GM10847 (cell line): ENCODE measurements around the gene IL18BP.

ENCODE experiments used
- POLR2A ChIP-seq: IDR thresholded peaks from 2 replicates; pipeline ENCODE4 v1.6.1; 2011; ENCODE audit not compliant: insufficient read length; ENCODE audit errors: extremely low read depth

IL18BP gene

DNA sequence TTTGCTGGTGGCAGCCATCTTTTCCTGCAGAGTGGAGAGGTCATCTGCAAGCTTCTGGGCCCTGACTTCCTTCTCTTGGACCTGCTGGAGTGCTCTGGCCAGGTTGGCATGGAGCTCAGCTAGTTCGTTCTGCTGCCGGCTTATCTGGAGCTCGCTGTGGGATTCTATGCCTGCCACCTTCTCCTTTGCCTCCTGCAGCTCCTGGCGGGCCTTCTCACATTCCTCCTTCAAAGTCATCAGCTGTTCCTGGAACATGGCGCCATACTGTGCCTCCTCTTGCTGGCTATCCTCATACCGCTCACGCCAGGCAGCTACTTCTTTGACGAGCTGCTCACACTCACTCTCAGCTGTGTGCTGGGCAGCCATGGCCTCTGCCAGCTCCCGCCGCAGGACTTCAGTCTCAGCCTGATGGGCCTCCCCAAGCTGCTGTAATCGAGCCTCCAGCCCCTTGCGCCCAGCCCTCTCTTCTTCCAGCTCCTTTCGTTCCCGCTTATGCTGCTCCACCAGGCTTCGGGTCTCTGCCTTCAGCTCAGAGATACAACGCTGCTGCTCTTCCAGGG, 16.1 kb downstream of the IL18BP start:
- no peak for TF ChIP-seq POLR2A

DNA sequence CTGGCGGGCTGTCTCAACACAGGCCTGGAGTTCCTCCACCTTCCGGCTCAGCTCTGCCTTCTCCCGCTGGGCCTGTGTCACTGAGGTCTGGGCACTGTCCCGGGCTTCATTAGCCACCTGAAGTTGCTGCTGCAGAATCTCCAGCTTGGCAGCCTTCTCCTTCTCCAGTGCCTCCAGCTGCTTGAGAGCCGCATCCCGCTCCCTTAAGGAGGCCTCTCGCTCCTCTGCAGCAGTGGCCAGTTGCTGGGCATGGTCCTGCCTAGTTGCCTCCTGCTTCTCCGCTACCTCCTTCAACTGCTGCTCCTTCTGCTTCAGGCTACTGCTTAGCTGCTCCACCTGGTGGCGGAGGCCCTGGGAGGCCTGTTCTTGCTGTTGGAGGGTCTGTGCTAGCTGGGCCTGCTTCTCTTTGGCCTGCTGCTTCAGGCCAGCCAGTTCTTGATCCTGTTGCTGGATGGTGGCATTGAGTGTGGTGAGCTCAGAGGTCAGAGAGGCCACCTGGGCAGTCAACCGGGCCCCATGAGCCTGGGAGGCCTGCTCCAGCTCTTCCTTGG, 16.9 kb downstream of the IL18BP start:
- TF ChIP-seq POLR2A = no peak

DNA sequence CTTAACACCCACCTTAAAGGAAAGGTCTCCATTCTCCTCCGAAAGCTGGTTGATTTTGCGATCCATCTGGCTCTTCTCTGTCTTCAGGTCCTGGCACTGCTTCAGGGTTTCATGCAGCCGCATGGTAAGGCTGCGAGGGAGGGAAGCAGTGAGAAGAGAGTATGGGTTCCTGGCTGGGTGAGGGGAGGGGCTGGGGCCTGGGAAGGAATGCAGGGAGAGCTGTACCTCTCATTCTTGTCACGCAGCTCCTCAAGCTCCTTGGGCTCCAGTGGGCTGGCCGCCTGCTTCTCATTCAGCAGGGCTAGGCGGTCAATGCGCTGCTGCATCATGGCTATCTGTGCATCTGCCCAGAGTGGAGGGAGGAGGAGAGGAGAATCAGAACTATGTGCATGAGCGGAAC, 19.5 kb downstream of the IL18BP start:
- no peak for TF ChIP-seq POLR2A

DNA sequence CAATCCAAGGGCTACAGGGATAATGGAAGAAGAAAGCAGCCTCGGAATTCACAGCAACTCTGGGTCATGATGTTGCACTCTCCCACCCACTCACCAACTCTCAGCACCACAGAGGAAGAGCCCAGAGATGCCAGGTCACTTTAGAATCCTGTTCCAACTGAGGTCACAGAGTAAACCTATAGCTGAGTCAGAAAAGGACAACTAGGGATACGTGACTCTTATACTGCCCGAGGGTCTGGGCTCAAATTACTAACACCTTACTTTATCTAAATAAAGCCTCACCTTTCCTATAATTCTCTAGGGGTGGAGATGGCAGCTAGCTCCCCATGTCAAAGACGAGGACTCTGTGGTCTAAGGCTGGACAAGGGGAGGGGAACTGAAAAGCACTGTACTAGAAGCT, 24.6 kb downstream of the IL18BP start:
- no peak for TF ChIP-seq POLR2A

DNA sequence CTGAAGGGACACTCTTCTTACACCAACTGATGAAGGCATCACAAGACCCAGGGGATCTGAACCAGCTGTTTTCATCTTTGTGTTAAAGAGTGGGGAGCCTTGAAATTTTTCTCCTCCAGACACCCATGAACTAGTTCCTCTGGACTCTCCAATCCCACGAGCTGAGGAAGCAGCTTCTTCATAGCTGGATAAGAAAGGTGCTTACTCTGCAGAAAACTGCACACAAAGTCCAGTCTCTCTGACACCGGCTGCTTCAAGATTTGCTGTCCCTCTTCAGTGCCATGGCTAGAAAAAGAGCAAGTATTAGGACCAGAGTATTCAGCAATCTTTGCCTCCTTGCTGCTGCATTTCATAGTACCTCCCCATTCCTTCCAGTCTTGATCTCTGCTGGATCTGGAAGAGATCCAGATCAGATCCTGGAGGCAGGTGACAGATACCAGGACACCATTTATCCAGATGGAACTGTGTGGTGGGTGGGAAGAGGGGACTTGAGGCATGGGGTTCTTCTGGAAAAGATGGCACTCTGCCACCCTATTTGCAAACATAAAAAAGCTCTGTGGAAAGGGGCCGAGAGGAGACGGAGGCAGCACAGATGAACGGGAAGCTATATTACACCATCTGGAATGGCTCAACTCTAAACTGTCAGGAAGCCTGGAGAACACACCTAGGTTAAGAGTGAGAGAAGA, 25.5 kb downstream of the IL18BP start:
- TF ChIP-seq POLR2A = no peak

DNA sequence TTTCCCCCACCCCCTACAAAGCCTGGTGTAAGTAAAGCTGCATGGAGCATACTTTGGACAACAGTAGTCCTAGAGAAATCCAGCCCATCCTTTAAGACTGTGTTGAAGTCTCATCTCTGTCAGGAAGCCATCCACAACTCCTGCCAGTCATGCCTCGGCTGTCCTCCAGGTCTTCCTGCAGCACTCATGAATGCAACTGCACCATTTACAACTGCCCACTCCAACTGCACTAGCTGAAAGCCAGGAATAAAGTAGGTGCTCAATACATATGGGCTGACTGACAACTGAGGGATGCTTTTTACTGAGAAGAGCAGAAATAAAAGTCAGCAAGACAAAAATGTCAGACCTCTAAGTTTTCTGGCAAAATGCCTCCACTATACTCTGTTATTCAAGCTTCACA, 27.4 kb downstream of the IL18BP start:
- no peak for TF ChIP-seq POLR2A

DNA sequence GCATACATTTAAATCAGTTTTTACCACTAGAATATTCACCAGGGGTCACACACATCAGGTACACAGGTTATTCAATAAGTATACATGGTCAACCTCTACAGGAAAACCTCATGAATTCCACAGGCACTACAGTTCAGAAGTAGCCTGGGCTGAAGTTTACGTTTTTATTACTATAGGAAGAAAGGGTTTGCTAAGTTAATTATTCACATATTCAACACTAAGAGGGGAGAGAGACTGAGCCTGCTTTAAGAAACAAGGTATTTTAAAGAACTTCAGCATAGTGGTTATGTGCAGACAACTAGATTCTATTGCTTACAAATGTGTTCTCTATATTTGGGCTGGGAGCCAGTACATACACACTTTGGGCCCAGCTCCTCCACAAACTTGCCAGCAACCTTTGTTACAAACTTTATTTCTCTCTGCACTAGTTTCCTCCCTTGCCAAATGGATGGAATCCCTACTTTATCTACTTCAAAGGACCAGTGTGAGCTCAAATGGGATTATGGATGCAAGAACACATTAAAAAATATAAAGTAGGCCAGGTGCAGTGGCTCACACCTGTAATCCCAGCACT, 31.9 kb downstream of the IL18BP start:
- no peak for TF ChIP-seq POLR2A

DNA sequence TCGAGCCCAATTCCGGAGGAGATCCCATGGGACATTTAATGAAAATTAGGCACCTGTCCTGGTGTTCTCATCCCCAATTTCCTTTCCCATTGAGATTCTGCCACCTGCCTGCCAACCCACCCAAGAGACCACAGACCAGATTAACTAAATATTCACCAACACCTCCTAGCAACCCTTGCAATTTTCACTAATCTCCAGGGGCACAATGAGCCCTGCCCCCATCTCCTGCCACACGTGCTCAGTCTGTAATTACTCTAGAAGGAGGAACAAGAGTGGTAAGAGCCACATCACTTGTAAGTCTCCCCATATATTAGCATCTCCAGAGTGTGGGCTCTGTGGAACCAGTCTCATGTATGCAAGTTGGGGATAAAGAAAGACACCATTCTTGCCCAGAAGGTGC, 38.0 kb downstream of the IL18BP start:
- TF ChIP-seq POLR2A = no peak

DNA sequence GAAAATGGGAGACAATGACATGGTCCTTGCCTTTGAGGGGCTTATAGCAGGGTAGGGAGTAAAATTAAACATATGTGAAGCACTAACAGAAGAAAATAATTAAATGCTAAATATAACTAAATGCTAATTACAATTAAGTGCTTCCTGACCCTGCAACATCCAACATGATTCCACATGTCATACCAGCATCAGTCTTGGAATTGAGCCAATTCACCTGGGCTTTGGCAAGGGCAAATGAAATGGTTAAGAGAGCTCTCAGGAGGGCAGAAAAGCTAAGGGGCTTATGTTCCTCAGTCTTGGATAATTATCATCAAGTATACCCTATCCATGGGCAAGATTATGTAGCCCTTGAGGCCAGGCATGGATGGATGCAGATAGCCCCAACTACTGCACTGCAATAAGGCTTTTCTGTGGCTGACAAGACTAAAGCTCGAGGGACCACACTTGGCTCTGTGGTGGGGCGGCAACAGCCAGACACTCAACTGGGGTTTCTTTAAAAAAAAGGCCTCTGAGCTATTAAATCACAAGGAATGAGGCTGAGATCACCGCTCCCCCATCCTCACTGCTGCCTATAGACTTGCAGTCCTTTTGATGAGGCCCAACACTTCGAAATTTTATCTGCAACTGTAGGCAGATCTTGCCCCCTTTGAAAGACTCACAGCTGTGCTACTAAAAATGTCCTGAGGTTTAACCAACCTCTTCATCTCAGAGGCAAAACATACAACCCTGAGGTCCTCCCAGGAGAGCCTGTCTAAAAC, 39.0 kb downstream of the IL18BP start:
- TF ChIP-seq POLR2A = no peak

DNA sequence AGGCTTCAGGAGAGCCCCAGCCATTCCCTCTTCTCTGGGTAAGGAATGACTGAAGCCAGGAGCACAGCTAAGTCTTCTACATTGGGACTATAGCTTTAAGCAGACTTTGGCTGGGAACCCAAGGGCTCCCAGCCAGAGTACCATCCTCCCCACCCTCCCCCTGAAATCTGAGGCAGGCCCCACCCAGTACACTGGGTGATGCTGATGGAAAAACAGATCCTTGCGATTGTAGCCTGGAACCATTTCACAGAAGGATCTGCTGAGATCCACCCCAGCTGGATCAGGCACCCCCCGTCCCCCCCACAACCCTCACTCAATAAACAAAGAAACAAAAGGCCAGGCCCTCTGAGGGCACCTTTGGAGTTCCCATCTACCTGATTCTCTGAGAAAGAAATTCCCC, 39.8 kb downstream of the IL18BP start:
- TF ChIP-seq POLR2A = no peak

- no peak for TF ChIP-seq POLR2A
Observed at GRCh38 chr11:72039031-72039855, 40.5 kb downstream of the IL18BP start.

DNA sequence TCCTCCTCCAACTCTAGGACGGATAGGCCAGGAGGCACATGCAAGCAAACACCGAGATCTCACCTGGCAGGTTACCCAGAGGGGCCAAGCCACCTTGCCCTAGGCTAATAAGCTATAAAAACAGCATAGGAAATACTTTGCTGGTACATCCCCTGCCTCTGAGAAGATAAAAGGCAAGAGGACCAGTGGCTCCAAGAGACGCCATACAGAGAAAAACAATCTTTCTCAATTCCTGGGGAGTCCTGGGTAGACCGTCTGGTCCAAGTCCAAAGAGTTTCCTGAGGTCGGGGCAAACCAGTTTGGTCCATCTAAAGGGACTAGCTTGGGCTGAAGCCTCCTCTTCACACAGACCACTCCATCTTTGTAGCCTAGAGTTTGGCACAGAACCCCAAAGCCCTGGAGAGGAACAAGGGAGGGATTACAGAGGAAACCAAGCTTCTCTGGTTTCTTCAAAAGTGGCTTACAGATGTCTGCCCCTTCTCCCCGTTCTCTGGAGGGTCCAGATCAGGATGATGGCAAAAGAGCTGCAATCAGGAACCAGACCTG, 41.2 kb downstream of the IL18BP start:
- no peak for TF ChIP-seq POLR2A

DNA sequence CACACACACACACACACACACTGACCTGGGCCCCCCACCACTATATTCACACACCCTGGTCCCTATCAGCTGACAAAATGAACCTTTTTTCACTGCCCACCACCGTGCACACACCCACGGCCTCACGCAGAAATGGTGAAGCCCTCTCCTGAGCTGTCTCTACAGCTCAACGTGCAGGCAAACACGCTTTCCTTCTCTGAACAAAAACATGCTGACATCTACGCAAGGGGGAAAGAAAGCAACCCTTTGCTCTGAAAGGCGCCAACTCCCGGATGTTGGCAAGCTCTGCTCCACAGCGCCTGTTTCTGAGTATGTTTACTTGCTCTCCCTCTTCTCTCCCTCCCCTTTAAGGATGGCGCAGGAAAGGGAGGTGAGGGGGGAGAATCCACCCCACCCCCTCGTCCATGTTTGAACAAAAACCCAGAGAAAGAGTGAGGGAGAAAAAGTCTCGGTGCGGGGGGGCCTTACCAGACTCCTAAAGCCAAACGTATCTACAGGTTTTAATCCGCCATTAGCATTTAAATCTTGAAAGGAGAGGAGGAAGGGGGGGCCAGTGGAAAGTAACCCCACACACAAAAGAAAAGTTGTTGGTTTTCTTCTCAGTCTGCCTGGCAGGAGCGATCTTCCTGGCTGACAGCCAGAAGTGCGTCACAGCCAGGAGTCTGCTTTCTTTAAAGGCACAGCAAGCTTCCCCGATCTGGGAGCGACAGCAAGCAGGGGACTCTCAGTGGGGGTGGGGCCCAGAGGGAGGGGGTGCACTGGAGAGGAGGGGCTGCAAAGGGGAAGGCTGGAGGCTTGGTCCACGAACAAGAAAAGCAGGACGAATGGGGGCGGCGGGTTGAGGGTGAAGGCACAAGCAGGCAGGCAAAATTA, 42.0 kb downstream of the IL18BP start:
- no peak for TF ChIP-seq POLR2A
